Mesendoderm (in vitro differentiated cells): ENCODE results near the gene C22orf15.

Source experiments
- DNase-seq: peaks from one replicate; pipeline ENCODE4 v3.0.0; 2013
- H2AK5ac ChIP-seq: 2 replicates; pipeline ENCODE4 v1.6.1; 2013; ENCODE audit warnings: low read length, inconsistent platforms
- H2BK120ac ChIP-seq: 2 replicates; pipeline ENCODE4 v1.6.1; 2013; ENCODE audit warnings: low read depth, mild to moderate bottlenecking, low read length, moderate library complexity, mixed read lengths
- H2BK15ac ChIP-seq: replicated peaks from 2 replicates; pipeline ENCODE4 v1.6.1; 2013; ENCODE audit warnings: low read depth, mild to moderate bottlenecking, moderate library complexity
- H2BK5ac ChIP-seq: 2 replicates; pipeline ENCODE4 v1.6.1; 2013; ENCODE audit warnings: low read length, inconsistent platforms
- H3K18ac ChIP-seq: 2 replicates; pipeline ENCODE4 v1.6.1; 2013; ENCODE audit warnings: mild to moderate bottlenecking, low read length, mixed read lengths
- H3K23ac ChIP-seq: one replicate; pipeline ENCODE4 v1.6.1; 2013; ENCODE audit warnings: low read length
- H3K27ac ChIP-seq: 2 replicates; pipeline ENCODE4 v1.5.1; 2013; ENCODE audit warnings: low read depth, mild to moderate bottlenecking, inconsistent platforms, low read length, moderate library complexity
- H3K27me3 ChIP-seq: 2 replicates; pipeline ENCODE4 v1.6.1; 2013; ENCODE audit warnings: low read length, control low read depth, mild to moderate bottlenecking, inconsistent platforms; ENCODE audit not compliant: insufficient read depth, poor library complexity
- H3K36me3 ChIP-seq: 2 replicates; pipeline ENCODE4 v1.6.1; 2013; ENCODE audit warnings: low read length, inconsistent platforms; ENCODE audit not compliant: control insufficient read depth, insufficient read depth
- H3K4ac ChIP-seq: one replicate; pipeline ENCODE4 v1.6.1; 2013; ENCODE audit warnings: low read depth, mild to moderate bottlenecking, low read length, moderate library complexity
- H3K4me1 ChIP-seq: 2 replicates; pipeline ENCODE4 v1.6.1; 2013; ENCODE audit warnings: low read depth, low read length, inconsistent platforms; ENCODE audit not compliant: control insufficient read depth
- H3K4me2 ChIP-seq: 2 replicates; pipeline ENCODE4 v1.6.1; 2013; ENCODE audit warnings: low read length
- H3K4me3 ChIP-seq: 2 replicates; pipeline ENCODE4 v1.5.1; 2013; ENCODE audit warnings: mild to moderate bottlenecking, low read length
- H3K56ac ChIP-seq: one replicate; pipeline ENCODE4 v1.6.1; 2013; ENCODE audit warnings: low read length
- H3K79me1 ChIP-seq: 2 replicates; pipeline ENCODE4 v1.6.1; 2013; ENCODE audit warnings: low read length, inconsistent platforms
- H3K79me2 ChIP-seq: 2 replicates; pipeline ENCODE4 v1.6.1; 2013; ENCODE audit warnings: mild to moderate bottlenecking, low read length; ENCODE audit not compliant: control insufficient read depth, insufficient read depth
- H3K9ac ChIP-seq: 2 replicates; pipeline ENCODE4 v1.6.1; 2013; ENCODE audit warnings: low read length, inconsistent platforms
- H4K5ac ChIP-seq: one replicate; pipeline ENCODE4 v1.6.1; 2013; ENCODE audit warnings: low read length
- H4K8ac ChIP-seq: one replicate; pipeline ENCODE4 v1.6.1; 2013; ENCODE audit warnings: low read depth, mild to moderate bottlenecking, control low read depth, low read length, moderate library complexity
- WGBS: extraction: QIAGEN DNeasy Blood & Tissue Kit; methylation state at CpG from one replicate; pipeline ENCODE4 v1.1.7; 2013; ENCODE audit warnings: low lambda C conversion rate, missing lambda C conversion rate; ENCODE audit not compliant: insufficient coverage; ENCODE audit errors: extremely low coverage; 5-methylcytosine and 5-hydroxymethylcytosine counted together

Gene C22orf15

GRCh38 chr22:23772649-23773473 lies 10.1 kb downstream of the C22orf15 start, which contains the start of gene MMP11:
Gene MMP11, plus strand, starts transcription at chr22:23772849. Its CDS starts 22 bp downstream, at chr22:23772871.
- Histone ChIP-seq H3K4me2 (peak within 1 kb of the TSS; percentile 56), H3K18ac (peak within 1 kb of the TSS; percentile 66), H3K36me3 (no peaks in the 10 kb centered on the region), H3K56ac (peak within 1 kb of the TSS; percentile 89), H3K4me3 (peak within 1 kb of the TSS; percentile 15), H3K79me2 (no peaks in the 10 kb centered on the region), H2BK15ac (no peak within 1 kb of the TSS), H2BK120ac (no peak within 1 kb of the TSS), H3K27me3 (peaks cover 3% of the 10 kb centered on the region), H3K23ac (peak within 1 kb of the TSS; percentile 66), H4K5ac (no peak within 1 kb of the TSS), H4K8ac (no peak within 1 kb of the TSS), H2BK5ac (no peak within 1 kb of the TSS), H2AK5ac (peak within 1 kb of the TSS; percentile 38), H3K4me1 (peaks cover 3% of the 10 kb centered on the region), H3K27ac (no peak within 1 kb of the TSS), H3K79me1 (no peaks in the 10 kb centered on the region), H3K4ac (no peak within 1 kb of the TSS), H3K9ac (peak within 1 kb of the TSS; percentile 72)
- peak; percentile 58 for DNase-seq
- WGBS, result no CpG with 5 or more reads among the region's 79 CpGs

DNA sequence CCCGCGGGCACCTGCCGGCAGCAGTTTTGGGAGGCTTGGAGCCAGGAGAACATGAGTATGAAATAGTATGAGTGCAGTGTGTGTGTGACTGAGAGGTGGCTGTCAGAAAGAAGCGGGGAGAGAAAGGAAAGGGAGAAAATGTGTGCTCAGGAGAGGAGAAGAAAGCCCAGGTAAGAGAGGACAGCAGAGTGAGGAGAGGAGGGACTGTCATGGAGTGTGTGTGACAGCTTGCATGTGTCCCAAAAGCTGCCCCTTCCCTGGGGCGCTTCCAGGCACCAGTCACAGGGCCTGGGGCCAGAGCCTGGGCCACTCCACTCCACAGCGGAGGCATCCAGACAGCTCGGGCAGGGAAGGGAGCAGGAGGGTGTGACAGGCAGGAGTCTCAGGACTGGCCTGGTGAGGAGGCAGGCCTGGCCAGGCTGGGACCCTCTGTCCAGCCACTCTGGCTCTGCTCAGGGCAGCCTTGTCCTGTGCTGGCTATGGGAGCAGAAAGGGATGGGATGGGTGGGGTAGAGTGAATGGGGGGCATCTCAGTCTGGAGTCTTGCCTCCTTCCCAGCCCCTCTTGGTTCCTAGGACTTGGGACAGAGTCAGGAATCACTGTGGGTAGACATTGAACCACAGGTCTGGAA lies 10.8 kb downstream of the C22orf15 start:
- H2AK5ac ChIP-seq, result peak overlapping the region; percentile 38
- H3K27ac ChIP-seq, result no peak overlapping the region
- no peaks in the 10 kb centered on the region for H3K79me1 ChIP-seq
- peaks cover 3% of the 10 kb centered on the region for H3K27me3 ChIP-seq
- no peak overlapping the region for H2BK15ac ChIP-seq
- WGBS, result no CpG with 5 or more reads among the region's 7 CpGs
- no peak overlapping the region for H3K4me3 ChIP-seq
- H2BK120ac ChIP-seq, result no peak overlapping the region
- H3K18ac ChIP-seq, result no peak overlapping the region
- H4K5ac ChIP-seq, result no peak overlapping the region
- H3K36me3 ChIP-seq, result no peaks in the 10 kb centered on the region
- no peak overlapping the region for H2BK5ac ChIP-seq
- DNase-seq, result no peak
- H3K9ac ChIP-seq, result peak overlapping the region; percentile 72
- peaks cover 3% of the 10 kb centered on the region for H3K4me1 ChIP-seq
- peak overlapping the region; percentile 56 for H3K4me2 ChIP-seq
- peak overlapping the region; percentile 66 for H3K23ac ChIP-seq
- H4K8ac ChIP-seq, result no peak overlapping the region
- H3K56ac ChIP-seq, result peak overlapping the region; percentile 89
- no peaks in the 10 kb centered on the region for H3K79me2 ChIP-seq
- H3K4ac ChIP-seq, result no peak overlapping the region

DNA sequence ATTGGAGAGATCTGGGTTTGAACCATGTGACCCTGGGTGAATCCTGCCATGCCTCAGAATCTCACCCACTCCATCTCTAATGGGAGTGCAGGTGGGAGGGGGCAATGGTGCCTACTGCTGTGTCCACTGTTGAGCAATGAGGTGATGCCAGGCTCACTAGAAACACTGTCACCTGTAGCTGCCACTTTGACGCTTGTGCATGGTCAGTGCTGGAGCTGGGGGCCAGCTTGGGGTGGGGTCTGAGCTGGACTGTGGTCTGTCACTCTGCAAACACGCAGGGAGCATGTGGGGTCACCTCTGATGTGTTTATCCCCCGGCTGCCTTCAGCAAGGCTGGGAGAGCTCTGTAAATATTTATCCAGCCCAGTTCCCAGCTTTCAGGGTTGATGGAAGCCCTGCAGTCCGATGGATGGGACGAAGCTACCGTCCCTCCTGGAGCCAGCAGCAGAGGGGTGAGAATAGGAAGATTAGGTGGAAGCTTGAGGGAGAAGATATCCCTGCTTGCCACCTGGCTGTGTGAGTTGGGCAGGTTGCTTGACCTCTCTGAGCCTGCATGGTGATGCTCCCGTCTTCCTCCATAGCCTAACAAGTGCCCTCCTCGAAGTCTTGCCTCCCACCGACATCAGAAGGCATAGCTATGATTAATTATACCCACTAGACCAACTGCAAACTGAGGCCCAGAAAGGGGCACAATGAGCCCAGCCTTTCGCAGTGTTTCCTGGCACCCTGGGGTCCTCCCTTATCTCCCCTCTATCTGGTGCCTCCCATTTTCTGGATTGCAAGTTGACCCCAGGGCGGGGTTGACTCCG lies 11.5 kb downstream of the C22orf15 start:
- Histone ChIP-seq H3K9ac (no peak overlapping the region), H3K79me1 (no peaks in the 10 kb centered on the region), H3K4ac (no peak overlapping the region), H3K4me3 (no peak overlapping the region), H3K27ac (no peak overlapping the region), H3K4me2 (no peak overlapping the region), H3K23ac (no peak overlapping the region), H3K36me3 (no peaks in the 10 kb centered on the region), H3K18ac (no peak overlapping the region), H3K27me3 (peaks cover 3% of the 10 kb centered on the region), H4K5ac (no peak overlapping the region), H2BK120ac (no peak overlapping the region), H2AK5ac (no peak overlapping the region), H4K8ac (no peak overlapping the region), H2BK15ac (no peak overlapping the region), H3K56ac (no peak overlapping the region), H3K79me2 (no peaks in the 10 kb centered on the region), H2BK5ac (no peak overlapping the region), H3K4me1 (peaks cover 3% of the 10 kb centered on the region)
- no peak for DNase-seq
- no CpG with 5 or more reads among the region's 12 CpGs for WGBS

DNA sequence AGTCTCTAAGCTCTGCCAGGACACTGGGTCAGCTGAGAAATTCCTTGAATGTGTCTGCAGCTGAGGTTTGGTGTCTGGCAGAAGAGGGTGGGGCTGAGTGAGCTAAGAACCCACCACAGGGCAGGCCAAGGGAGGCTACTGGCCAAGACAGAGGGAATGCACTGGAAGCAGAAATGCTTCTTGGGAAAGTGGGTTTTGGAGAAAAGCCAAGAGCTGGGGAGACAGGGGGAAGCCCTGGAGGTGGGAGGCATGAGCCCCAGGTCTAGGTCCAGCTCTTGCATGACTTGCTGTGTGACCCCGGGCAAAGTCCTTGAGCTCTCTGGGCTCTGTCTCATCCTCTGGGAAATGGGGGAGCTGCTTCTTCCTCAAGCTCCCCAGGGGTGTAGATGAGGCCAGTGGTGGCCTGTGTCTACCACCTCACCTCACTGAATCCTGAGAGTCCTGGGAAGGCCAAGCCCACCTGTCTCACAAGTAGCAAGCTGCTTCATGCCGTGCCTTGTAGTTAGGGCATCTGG lies 12.2 kb downstream of the C22orf15 start:
- no peak overlapping the region for H3K4me2 ChIP-seq
- no peaks in the 10 kb centered on the region for H3K36me3 ChIP-seq
- H3K9ac ChIP-seq, result no peak overlapping the region
- DNase-seq, result peak; percentile 86
- H3K27me3 ChIP-seq, result peaks cover 3% of the 10 kb centered on the region
- H3K56ac ChIP-seq, result peak overlapping the region; percentile 34
- no peak overlapping the region for H3K18ac ChIP-seq
- no peak overlapping the region for H3K4me3 ChIP-seq
- WGBS, result no CpG with 5 or more reads among the region's 2 CpGs
- no peaks in the 10 kb centered on the region for H3K79me1 ChIP-seq
- H2BK15ac ChIP-seq, result no peak overlapping the region
- no peaks in the 10 kb centered on the region for H3K79me2 ChIP-seq
- H3K4me1 ChIP-seq, result peaks cover 3% of the 10 kb centered on the region
- H4K8ac ChIP-seq, result no peak overlapping the region
- H3K4ac ChIP-seq, result no peak overlapping the region
- H2BK5ac ChIP-seq, result no peak overlapping the region
- no peak overlapping the region for H2BK120ac ChIP-seq
- no peak overlapping the region for H3K23ac ChIP-seq
- H3K27ac ChIP-seq, result no peak overlapping the region
- H2AK5ac ChIP-seq, result no peak overlapping the region
- no peak overlapping the region for H4K5ac ChIP-seq

DNA sequence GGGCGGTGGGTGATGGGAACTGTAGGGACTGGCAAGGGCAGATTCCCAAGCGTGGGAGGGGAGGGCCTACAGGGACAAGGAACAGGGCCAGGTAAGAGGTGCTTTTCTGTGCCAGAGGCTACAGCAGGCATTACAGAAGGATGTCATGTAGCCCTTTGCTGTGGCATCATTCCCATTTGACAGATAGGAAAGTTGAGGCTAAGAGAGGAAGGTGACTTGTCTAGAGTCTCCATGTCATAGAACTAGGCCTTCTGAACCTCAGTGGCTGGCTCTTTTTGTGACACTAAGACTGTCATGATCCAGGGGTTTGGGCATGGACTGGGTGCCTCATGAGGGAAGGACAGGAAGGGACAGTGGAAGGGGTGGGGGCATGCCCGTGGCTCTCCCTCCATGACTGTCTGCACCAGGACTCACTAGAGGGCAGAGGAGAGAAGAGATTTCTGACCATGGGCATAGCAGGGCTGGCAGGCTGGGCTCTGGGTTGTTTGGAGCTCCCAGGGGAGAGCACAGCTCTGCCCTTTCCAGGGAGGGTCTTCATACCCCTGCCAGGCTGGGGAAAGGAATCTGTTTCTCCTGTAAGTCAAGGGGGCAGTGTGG lies 13.1 kb downstream of the C22orf15 start:
- no peaks in the 10 kb centered on the region for H3K79me2 ChIP-seq
- H3K36me3 ChIP-seq, result no peaks in the 10 kb centered on the region
- H3K9ac ChIP-seq, result no peak overlapping the region
- no peak overlapping the region for H3K4me3 ChIP-seq
- H2BK120ac ChIP-seq, result no peak overlapping the region
- no peak for DNase-seq
- H3K27ac ChIP-seq, result no peak overlapping the region
- H3K4me1 ChIP-seq, result peaks cover 3% of the 10 kb centered on the region
- H2BK15ac ChIP-seq, result no peak overlapping the region
- H2AK5ac ChIP-seq, result no peak overlapping the region
- H4K8ac ChIP-seq, result no peak overlapping the region
- H4K5ac ChIP-seq, result no peak overlapping the region
- H2BK5ac ChIP-seq, result no peak overlapping the region
- H3K18ac ChIP-seq, result no peak overlapping the region
- WGBS, result no CpG with 5 or more reads among the region's 3 CpGs
- H3K4me2 ChIP-seq, result no peak overlapping the region
- H3K4ac ChIP-seq, result no peak overlapping the region
- peaks cover 3% of the 10 kb centered on the region for H3K27me3 ChIP-seq
- H3K23ac ChIP-seq, result no peak overlapping the region
- no peak overlapping the region for H3K56ac ChIP-seq
- H3K79me1 ChIP-seq, result no peaks in the 10 kb centered on the region
